ENCODE measurements around the gene NOXRED1.

Gene NOXRED1

GRCh38 chr14:77407158-77407557, 16.2 kb downstream of the NOXRED1 start:
- no peak for DNase-seq

DNA sequence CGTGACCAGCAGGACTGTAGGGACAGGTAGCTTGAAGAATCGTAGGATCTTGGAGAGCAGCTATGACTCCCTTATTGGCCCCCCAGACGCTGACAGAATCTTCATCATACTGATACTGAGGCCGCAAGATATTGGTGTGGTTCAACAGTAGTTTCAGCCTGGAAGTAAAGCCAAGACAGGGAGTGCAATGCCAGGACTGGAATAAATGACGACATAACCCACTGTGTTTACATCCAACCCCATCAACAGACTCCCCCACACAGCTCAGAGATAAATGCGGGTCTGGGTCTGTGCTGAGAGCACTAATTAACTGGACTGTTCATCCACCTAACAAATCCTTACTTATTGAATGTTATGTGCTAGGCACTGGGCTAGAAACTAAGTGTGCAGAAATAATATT, 16.6 kb downstream of the NOXRED1 start:
- DNase-seq = no peak

- DNase-seq = no peak
Observed at GRCh38 chr14:77406086-77406485, 17.2 kb downstream of the NOXRED1 start.

DNA sequence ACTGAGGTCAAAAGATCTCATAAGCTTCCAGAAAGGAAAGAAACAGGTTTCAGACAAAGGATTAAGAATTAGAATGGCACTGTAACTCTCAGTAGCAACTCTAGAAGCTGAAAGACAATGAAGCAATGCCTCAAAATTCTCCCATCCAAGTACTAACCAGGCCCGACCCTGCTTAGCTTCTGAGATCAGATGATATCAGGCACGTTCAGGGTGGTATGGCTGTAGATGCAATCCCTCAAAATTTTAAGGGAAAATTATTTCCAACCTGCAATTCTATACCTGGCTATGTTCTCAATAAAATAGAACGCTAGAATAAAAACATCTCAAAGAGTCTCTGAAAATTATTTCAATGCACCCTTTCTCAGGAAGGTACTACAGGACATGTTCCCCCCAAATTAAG, 19.6 kb downstream of the NOXRED1 start:
- DNase-seq = no peak

DNA sequence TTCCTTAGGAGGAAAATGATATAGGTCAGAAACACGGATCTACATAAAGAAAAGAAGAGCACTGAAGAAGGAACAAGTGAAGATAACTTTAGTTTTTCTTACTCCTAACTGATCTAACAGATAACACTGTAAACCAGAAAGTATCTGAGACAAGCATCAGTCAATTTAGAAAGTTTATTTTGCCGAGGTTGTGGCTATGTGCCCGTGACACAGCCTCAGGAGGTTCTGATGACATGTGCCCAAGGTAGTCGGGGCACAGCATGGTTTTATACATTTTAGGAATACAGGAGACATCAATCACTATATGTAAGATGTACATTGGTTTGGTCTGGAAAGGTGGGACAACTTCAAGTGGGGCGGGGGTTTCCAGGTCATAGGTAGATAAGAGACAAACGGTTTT, 23.1 kb downstream of the NOXRED1 start:
- no peak for DNase-seq

DNA sequence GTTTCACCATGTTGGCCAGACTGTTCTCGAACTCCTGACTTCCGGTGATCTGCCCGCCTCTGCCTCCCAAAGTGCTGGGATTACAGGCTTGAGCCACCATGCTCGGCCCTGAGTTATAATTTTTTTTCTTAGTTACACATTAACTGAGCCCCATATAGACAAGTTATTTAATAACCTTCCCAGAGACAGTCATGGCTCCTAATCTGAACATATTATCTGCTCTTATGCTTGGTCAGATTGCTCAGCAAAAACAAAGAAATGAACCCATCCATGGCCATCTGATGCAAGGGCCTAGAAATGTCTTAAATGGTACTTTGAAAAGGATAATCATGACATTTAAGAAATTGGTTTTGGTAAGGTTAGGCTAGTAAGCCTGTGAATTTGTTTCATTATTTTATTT, 33.1 kb downstream of the NOXRED1 start:
- DNase-seq = no peak

- DNase-seq = no peak
Observed at GRCh38 chr14:77378701-77379100, 44.6 kb downstream of the NOXRED1 start.

DNA sequence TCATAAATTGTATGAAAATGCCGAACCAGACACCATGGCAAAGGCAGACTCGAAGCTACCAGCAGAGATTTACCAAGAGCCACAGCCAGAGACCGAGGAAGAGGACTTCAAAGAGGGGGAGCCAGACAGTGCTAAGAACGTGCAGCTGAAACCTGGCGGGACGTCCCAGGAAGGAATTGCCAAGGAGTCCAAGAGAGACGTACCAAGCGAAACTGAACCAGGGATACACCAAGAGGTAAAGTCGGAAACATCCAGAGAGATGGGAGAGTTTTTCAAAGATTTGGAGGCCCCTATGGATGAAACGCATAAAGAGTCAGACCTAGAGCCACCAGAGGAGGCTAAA, 45.9 kb downstream of the NOXRED1 start:
- DNase-seq = no peak

DNA sequence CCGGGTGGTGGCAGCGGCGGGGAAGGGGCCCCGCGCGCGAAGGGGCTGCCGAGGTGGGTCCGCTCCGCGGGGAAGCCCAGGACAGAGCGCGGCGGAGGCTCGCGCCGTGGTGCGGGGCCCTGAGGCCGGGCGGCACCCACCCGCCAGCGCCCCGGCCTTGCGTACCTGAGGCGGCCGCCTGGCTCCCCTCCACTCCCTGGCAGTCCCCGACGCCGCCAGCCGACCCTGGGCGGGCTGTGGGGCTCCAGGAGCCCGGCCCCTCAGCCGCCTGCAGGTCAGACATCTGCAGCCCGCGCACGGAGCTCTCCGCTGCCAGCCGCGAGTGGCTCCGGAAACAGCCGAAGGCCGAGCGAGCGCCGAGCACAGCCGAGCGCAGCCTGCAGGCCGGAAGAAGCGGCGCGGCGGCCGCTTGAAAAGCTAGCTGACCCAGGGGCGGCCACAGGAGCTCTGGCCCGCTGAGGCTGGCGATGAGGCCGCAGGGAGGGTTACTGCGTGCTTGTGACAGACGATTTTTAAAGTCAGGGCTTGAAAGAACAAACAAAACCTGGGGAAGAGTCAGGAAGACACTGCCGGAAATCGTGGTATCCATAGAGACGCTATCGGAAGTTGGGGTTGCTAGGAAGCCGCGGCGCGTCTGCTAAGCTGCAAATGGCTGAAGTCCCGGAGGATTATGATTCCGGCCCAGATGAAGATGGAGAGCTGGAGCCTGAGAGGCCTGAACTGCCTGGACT, 46.4 kb downstream of the NOXRED1 start, which contains the start of the genes SAMD15 and TMED8:
Gene SAMD15, plus strand, starts transcription at position 609 of the 731 bp plus-strand sequence. Its CDS starts 40 bp downstream, at position 649.
Gene TMED8, minus strand, starts transcription at position 324 of the 731 bp plus-strand sequence. Its CDS starts 41 bp downstream, at position 283.
- peak; percentile 79 to 85 for DNase-seq

- peak in 1 of 2 donors; percentile 4 for DNase-seq
Observed at GRCh38 chr14:77375973-77376770, 47.2 kb downstream of the NOXRED1 start.

- no peak for DNase-seq
Observed at GRCh38 chr14:77375164-77375950, 48.0 kb downstream of the NOXRED1 start.

- peak in 1 of 2 donors; percentile 11 for DNase-seq
Observed at GRCh38 chr14:77372304-77372841, 51.0 kb downstream of the NOXRED1 start.

DNA sequence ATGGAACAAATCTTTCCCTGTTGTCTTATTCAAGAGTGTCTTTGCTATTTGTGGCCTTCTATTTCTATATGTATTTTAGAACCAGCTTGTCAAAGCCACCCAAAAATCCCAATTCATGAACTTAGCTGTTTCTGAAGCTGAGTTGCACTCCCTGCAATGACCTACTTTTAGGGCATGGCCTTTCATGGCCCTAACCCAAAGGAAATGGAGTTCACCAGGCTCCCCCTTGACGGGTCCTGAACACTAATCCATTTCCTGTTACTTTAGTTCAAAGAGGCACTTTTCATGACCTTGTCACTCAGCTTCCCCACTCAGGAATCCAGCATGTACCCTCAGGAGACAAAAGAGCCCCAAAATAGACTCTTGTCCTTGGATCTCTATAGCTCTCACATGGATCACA, 54.0 kb downstream of the NOXRED1 start:
- peak in 1 of 2 donors; percentile 41 for DNase-seq

DNA sequence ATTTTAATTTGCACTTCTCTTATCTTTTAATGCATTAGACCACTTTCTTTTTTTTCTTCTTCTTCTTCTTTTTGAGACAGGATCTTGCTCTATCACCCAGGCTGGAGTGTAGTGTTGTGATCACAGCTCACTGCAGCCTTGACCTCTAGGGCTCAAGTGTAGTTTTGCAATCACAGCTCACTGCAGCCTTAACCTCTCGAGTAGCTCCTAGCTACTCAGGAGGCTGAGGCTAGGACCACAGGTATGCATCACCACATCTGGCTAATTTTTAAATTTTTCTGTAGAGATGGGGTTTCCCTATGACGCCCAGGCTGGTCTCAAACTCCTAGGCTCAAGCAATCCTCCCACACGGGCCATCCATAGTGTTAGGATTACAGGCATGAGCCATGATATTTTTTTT, 59.2 kb downstream of the NOXRED1 start:
- DNase-seq = no peak

DNA sequence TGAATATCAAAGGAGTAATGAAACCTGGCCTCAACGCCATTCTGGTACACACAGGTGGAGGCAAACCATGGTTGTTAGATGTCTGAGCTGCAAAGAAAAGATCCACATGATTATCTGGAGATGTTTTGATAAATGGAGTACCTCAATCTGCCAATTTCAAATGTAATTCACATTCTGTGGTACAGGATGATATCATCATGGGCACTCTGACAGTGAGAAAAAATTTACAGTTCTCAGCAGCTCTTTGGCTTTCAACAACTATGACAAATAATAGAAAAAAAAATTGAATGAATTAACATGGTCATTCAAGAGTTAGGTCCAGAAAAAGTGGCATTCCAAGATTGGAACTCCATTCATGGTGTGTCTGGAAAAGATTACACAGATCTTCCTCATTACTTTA, 63.7 kb downstream of the NOXRED1 start:
- no peak for DNase-seq

GRCh38 chr14:77356899-77357298, 66.4 kb downstream of the NOXRED1 start:
- no peak for DNase-seq

DNA sequence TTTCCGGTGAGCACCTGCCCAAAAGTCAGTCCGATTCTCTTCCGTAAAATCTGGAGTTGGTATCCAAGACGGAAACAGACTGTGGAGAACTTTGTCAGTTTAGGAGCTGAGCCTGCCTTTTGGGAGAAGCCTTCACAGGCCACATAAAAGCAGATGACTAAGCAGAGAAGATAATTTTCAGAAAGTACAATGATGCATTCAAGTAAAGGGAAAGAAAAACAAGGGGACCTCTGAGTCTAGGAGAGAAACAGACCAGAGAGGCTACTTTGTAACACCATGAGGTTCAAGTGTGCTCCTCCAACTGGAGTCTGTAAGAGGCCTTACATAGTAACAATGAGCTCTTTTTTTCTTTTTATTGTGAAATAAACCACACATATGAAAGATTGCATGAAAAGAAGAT, 67.5 kb downstream of the NOXRED1 start:
- DNase-seq = no peak

GRCh38 chr14:77353469-77354141, 69.7 kb downstream of the NOXRED1 start:
- no peak for DNase-seq

- no peak for DNase-seq
Observed at GRCh38 chr14:77347751-77348150, 75.6 kb downstream of the NOXRED1 start.

GRCh38 chr14:77346495-77346894, 76.8 kb downstream of the NOXRED1 start:
- DNase-seq = no peak

DNA sequence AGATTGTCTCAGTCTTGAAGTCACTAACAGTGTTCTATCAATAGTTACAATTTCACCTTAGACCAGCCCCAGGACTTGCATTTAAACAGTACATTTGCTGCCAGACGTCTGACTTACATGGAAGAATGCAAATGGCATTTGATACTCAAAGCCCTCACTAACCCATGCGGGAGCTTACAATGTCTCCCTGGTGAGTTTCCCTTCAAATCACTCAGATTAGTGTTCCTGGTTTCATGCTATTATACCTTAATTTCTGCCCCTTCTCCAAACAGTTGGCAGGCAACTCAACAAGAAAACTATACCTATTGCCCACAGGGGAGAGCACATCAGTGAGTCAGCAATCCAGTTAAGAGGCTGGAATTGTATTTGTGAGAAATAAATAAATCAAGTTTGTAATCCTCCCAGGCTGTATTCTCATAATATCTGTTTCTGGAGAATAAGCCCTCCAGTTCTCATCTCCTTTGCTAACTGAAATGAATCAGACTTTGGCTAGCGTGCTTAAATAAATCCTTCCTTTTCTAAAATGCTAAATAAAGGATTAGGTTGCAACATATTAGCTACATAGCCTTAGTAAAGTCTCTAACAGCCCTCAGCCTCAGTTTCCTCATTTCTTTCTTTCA, 78.8 kb downstream of the NOXRED1 start:
- no peak for DNase-seq
